Omental fat pad (tissue), 4 donors: ENCODE data around the gene ATP6V1G3. TPM values are rescaled to one million over a fixed set of nuclear protein-coding genes. Genes with fewer than 3 reads are reported as not detected.
"Not testable (repeated sequence)": the region's sequence is repeated elsewhere in the genome, so short reads cannot be mapped to it uniquely, and the experiment has no call there.

Experiments
- ATAC-seq: fragments of 150-250 bp; one replicate; pipeline ENCODE4 v1.9.1; 2016; ENCODE audit warnings: mild to moderate bottlenecking, moderate library complexity; ENCODE audit not compliant: low FRiP score
- DNase-seq: peaks from one replicate; pipeline ENCODE4 v3.0.0-alpha.2; 2019; ENCODE audit warnings: low spot score
- total RNA-seq, 4 donors: library from RNA; depleted of rRNA; stranded (reverse); fragments of >200 nt; gene quantifications; one replicate each; pipeline ENCODE4 v1.1.0, GENCODE V29; 2016
- TF ChIP-seq, protein P1 (sequence below), 3 donors: fragments of 450-650 bp; IDR thresholded peaks; one replicate each; pipeline ENCODE4 v1.5.1; 2016 to 2017; ENCODE audit warnings: antibody characterized with exemption in 3 of 3, mild to moderate bottlenecking in 3 of 3, moderate library complexity in 2 of 3

ATP6V1G3 gene
- total RNA-seq, 4 donors from 2014 or later, result not detected

DNA sequence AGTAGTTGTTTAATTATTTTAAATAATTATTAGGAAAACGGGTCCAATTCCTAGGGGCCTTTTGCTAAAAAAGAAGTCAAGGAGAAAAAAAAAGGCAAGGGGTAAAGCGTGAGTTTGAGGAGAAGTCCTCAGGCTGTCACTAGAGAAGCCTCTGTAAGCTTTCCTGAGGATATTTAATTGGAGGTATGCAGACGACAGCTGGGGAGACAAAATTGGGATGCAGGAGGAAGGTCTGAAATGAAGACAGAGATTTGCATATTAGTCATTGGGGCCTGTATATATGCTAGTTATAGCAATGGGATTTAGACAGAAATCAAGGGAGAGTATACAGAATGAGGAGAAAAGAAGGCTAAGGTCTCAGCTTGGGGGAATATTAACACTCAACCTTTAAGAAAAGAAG lies 8.6 kb downstream of the ATP6V1G3 start:
- DNase-seq (no peak), ATAC-seq (no peak)
- TF ChIP-seq, protein P1, sequence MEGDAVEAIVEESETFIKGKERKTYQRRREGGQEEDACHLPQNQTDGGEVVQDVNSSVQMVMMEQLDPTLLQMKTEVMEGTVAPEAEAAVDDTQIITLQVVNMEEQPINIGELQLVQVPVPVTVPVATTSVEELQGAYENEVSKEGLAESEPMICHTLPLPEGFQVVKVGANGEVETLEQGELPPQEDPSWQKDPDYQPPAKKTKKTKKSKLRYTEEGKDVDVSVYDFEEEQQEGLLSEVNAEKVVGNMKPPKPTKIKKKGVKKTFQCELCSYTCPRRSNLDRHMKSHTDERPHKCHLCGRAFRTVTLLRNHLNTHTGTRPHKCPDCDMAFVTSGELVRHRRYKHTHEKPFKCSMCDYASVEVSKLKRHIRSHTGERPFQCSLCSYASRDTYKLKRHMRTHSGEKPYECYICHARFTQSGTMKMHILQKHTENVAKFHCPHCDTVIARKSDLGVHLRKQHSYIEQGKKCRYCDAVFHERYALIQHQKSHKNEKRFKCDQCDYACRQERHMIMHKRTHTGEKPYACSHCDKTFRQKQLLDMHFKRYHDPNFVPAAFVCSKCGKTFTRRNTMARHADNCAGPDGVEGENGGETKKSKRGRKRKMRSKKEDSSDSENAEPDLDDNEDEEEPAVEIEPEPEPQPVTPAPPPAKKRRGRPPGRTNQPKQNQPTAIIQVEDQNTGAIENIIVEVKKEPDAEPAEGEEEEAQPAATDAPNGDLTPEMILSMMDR (IDR thresholded peaks at IDR 0.05), result no peak

DNA sequence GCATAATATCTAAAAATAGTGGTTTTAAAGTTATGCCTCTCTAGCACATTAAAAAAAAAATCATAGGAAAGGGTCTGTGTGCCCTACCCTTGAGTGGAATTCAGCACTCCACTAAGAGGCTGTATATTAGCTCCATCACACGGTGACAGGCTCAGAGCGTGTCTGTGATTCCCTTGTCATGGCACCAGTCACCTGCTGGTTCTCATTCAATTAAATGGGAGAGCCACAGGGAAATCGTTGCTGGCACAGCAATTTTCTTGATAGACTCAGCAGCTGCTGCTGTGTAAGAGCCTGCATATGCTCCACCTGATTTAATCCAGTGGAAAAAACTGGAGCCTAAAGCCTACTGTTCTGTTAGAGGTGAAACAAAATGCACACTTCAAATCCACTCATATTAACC lies 9.5 kb downstream of the ATP6V1G3 start:
- TF ChIP-seq, protein P1 (IDR thresholded peaks at IDR 0.05), result no peak
- ATAC-seq (no peak), DNase-seq (no peak)

DNA sequence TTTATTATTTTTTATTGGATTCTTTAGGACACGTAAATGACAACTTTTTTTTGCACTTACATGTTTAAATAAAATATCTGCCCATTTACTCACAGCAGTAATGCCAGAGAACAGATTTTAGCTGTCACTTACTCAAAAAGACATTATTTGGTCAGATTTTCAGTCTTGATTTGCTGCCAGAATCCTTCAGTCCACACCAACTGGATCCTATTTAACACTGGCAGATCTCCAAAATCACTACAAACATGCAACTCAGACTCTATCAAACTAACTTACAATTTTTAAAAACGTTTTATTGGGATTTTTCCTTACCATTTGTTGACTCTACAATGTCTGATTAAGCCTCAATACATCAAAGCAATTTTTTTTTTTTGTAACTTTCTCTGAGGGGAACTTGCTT lies 11.1 kb downstream of the ATP6V1G3 start:
- TF ChIP-seq, protein P1 (IDR thresholded peaks at IDR 0.05), result no peak
- DNase-seq (no peak), ATAC-seq (no peak)

DNA sequence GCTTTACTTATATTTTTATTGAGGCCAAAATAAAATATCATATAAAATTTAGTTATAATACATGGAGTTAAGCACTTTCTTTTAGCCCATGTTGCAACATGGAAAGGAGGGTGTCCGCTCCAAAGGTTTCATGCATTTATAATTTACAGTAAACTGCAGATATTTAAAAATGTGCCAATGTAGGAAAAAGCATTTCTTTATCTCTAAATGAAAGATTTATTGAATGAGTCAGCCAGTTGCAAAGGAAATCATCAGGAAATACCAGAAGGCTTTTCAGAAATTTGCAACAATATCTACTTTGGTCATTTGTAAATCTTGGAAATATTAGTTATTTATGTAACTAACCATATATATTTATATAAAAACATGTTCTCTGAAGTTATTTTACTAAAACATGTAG lies 12.1 kb downstream of the ATP6V1G3 start:
- DNase-seq (no peak), ATAC-seq (no peak)
- TF ChIP-seq, protein P1 (IDR thresholded peaks at IDR 0.05), result no peak

DNA sequence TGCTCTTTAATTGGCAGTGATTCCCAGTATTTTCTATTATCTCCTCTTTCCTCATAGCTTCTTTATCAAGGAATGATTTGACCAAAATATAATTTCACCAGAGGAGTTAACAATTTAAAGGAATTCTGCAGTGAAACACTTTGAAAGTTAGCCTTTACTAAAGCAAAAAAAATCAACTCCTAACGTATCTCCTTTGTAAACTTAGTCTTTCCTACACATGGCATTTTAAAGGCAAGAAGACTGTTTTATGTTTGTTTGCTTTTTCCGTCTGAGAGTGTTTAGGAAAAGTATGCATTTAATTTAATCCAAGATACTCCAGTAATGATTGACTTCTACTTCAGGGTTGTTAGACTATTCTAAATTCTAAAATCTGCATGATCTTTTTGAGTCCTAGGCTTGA lies 15.9 kb downstream of the ATP6V1G3 start:
- no peak for ATAC-seq
- DNase-seq, result no peak
- TF ChIP-seq, protein P1 (IDR thresholded peaks at IDR 0.05), result no peak

DNA sequence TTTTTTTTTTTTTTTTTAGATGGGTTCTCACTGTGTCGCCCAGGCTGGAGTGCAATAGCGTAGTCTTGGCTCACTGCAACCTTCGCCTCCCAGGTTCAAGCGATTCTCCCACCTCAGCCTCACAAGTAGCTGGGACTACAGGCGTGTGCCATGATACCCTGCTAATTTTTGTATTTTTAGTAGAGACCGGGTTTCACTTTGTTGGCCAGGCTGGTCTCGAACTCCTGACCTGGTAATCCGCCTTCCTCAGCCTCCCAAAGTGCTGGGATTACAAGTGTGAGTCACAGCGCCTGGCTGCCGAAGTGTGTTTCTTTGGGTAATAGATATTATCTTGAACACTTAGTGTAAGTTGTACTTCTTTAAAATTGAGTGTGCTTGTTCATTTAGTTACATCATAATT lies 16.4 kb downstream of the ATP6V1G3 start:
- ATAC-seq, DNase-seq: not testable (repeated sequence)

DNA sequence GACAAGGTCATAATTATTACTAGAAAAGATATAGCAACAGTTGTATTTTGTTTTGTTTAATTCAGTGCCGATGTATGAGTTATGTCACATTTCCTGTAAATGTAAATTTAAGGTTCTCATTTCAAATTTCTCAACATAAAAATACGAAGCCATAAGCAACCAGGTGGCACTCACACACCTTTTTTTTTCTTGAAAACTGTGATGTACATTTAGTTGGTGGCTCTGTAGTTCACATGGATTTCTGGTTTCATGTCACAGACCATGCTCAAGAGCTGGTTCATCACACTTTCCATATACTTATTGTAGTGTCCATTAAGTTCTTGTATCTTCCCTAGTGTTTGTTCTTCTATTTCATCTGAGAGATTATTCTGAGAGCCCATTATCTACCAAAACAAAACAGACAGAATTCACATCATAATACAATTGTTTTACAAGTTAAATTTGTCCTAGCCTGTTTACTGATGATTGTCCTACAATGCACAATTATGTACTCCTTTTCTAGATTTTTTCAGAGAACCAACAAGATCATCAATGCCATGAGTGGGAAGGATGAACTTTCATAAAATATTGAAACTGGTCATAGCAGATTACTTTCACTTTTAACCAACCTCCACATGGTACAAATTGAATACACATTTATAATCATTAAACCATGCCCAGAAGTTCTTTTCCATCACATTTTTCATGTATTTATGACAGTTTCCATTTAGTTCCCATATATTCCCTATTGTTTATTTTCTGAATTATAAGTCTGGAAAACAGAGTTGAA lies 17.1 kb downstream of the ATP6V1G3 start:
- DNase-seq, result no peak
- ATAC-seq, result no peak
- TF ChIP-seq, protein P1 (IDR thresholded peaks at IDR 0.05), result no peak
